Activated CD8-positive, alpha-beta memory T cell treated with anti-CD3 and anti-CD28 coated beads for 36 hours (primary cell): ENCODE data around the gene SPATA33. TPM values are rescaled to one million over a fixed set of nuclear protein-coding genes. Genes with fewer than 3 reads are reported as not detected.
"Not testable (repeated sequence)": the region's sequence is repeated elsewhere in the genome, so short reads cannot be mapped to it uniquely, and the experiment has no call there.

ENCODE experiments used
- CTCF ChIA-PET: fragments of 350-600 bp; sonication (Branson Sonifier 250); formaldehyde crosslinking; loops from one replicate; lab custom pipeline; 2021; ENCODE audit warnings: antibody characterized with exemption; lab: Charles Lee
- POLR2A ChIA-PET: fragments of 350-600 bp; sonication (Branson Sonifier 250); formaldehyde crosslinking; loops from one replicate; lab custom pipeline; 2021; ENCODE audit warnings: antibody characterized with exemption; lab: Charles Lee
- total RNA-seq, 2 experiments: library from RNA; stranded (reverse); gene quantifications; one replicate each; pipeline ENCODE4 v1.2.3, GENCODE V29; 2021

SPATA33 gene
- total RNA-seq, 2 experiments from 2014 or later = 13.7 to 14.4 TPM

DNA sequence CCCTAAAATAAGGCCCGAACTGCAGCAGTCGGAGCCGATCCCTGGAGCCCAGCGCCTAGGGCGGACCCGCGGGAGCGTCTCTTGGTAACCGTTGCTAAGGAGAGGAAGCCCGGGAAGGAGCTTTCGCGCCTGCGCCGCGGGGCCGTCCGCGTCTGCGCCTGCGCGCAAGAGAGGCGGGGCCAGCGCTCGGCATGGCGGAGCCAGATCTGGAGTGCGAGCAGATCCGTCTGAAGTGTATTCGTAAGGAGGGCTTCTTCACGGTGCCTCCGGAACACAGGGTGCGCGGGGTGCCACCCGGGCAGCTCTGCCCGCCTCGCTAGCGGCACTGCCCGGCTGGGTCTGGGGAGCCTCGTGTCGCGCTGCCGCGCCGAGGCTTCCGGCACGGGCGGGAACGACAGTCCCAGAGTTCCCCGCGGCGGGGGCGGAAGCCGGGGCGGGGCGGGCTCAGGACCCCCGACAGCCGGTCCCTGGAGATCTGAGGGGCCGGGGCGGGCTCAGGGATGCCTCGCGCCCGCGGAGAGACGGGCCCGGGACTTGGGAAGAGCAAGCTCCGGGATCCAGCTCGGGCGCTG is 29.0 kb downstream of the SPATA33 start, which contains the start of gene CDK10:
CDK10 (plus strand) TSS at position 170 of the 572 bp plus-strand sequence; CDS start at position 192, 22 bp downstream.
- ChIA-PET CTCF (interaction anchor here (1.0 to 4.1 kb wide), 3 partner anchors 10 to 118 kb away, joined by 3 to 30 read pairs (median 4); partner anchors contain the start of gene SPATA2L), POLR2A (interaction anchor here (0.8 to 1.4 kb wide), 5 partner anchors 9 to 186 kb away, joined by 3 to 10 read pairs (median 3); partner anchors contain the start of gene TCF25)

DNA sequence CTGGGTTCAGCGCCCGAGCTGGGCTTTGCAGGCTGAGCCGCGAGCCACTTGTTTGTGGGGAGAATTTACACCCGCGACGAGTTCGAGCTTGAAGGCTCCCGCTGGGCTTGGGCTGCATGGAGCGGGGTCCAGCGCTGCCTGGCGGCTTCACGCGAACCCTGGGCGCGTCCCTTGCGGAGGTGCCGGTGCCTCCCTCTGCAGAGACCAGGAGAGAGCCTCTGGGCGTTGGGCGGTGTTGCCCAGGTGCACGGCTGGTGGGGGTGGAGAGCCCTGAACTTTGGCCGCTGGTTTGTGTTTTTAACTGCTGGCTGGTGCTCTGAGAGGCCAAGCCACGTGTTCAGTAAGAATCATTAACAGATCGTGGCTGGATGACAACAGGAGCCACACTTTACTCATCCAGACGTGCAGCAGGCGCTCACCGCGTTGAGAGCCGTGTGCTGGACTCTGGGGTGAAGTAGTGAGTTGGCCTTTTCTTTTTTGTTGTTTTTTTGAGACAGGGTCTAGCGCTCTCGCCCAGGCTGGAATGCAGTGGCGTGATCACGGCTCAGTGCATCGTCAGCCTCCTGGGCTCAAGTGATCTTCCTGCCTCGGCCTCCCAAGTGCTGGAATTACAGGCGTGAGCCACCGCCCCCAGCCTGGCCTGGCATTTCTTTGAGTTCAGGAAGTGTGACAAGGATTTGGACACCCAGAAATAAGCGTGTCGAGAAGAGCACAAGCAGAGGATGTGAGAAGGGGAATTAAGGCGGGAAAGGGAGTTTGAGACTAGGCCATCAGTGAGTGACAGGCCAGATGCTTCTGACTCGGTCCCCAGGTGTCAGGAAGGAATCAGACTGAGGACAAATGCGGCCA is 29.7 kb downstream of the SPATA33 start:
- CTCF ChIA-PET = interaction anchor here (1.0 to 4.1 kb wide), 3 partner anchors 9 to 119 kb away, joined by 3 to 30 read pairs (median 4); partner anchors contain the start of gene SPATA2L
- POLR2A ChIA-PET = interaction anchor here (0.8 to 1.4 kb wide), 5 partner anchors 10 to 186 kb away, joined by 3 to 10 read pairs (median 3); partner anchors contain the start of gene TCF25

- CTCF ChIA-PET = interaction anchor here (0.7 to 4.1 kb wide), 2 partner anchors 11 to 31 kb away, joined by 8 to 30 read pairs; partner anchors contain the start of genes CHMP1A, SPATA2L and SPATA33
- POLR2A ChIA-PET = interaction anchor here (0.7 kb wide), 1 partner anchor 185 kb away, joined by 6 read pairs; the partner anchor contains the start of gene TCF25
Measured at GRCh38 chr16:89688395-89688794, 30.8 kb downstream of the SPATA33 start.

DNA sequence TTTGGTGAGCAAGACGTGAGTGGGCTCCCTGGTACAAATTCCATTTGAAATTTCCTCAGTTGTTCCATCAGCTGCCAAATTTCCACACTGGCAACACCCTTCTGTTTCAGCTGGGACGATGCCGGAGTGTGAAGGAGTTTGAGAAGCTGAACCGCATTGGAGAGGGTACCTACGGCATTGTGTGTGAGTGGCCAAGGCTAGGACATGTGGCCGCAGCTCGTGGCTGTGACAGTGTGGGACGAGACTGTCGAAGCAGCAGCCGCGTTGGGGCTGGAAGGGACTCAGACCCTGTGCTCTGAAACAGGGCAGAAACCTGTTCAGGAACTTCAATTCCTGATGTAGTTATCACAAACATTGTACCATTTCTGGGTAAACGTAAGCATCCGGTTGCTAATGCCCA is 31.5 kb downstream of the SPATA33 start:
- POLR2A ChIA-PET = interaction anchor here (0.6 kb wide), 1 partner anchor 184 kb away, joined by 3 read pairs; the partner anchor contains the start of gene TCF25
- CTCF ChIA-PET = interaction anchor here (0.8 to 4.1 kb wide), 2 partner anchors 11 to 24 kb away, joined by 3 to 30 read pairs; partner anchors contain the start of gene SPATA2L

- ChIA-PET POLR2A (interaction anchor here (0.6 kb wide), 1 partner anchor 184 kb away, joined by 3 read pairs; the partner anchor contains the start of gene TCF25), CTCF (interaction anchor here (0.8 to 4.1 kb wide), 2 partner anchors 10 to 23 kb away, joined by 3 to 30 read pairs; partner anchors contain the start of gene SPATA2L)
Measured at GRCh38 chr16:89689621-89690020, 32.0 kb downstream of the SPATA33 start.

DNA sequence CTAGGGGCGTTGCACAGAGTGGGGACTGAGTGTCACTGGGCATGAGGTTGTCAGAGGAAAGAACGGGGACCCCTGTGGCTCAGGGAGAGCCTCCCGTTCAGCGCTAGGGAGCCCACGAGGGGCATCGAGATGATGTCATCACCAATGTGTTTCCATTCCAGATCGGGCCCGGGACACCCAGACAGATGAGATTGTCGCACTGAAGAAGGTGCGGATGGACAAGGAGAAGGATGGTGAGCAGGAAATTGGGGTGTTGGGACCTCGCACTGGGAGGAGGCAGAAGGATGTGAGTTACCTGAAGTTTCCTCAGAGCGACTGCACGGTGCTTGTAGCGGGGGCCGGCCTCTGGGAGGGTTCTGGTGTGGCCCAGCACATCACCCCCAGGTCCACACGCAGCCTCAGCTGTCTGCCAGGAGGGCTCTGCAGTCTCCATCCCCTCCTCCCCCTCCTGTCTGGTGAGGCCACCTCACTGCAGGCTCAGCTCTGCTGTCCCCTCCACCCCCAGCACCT is 32.8 kb downstream of the SPATA33 start:
- CTCF ChIA-PET = no interaction called here
- POLR2A ChIA-PET = no interaction called here

DNA sequence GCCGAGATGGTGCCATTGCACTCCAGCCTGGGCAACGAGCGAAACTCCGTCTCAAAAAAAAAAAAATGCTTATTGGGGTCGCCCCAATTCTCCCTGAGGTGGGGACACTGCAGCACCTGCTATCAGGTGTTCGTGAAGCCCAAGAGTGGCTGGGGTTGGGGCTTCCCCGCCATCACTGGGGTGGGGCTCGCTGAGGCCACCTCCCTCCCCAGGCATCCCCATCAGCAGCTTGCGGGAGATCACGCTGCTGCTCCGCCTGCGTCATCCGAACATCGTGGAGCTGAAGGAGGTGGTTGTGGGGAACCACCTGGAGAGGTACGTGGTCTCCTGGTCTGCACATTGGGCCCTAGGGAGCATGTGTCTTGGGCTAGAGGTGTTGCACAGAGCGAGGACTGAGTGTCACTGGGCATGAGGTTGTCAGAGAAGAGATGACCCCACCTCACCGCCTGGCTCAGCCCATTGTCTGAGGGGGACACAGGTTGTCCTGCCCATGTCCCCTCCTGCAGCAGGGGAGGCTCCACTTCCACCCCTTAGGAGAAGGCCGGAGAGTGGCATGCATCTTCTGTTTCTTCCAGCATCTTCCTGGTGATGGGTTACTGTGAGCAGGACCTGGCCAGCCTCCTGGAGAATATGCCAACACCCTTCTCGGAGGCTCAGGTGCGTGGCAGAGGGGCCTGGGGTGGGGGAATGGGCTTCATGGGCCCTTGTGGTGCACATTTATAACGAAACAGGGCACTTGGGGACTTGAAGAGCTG is 33.8 kb downstream of the SPATA33 start:
- ChIA-PET CTCF (no interaction called here), POLR2A (no interaction called here)

- CTCF ChIA-PET = no interaction called here
- POLR2A ChIA-PET = interaction anchor here (0.7 kb wide), 1 partner anchor 89 kb away, joined by 3 read pairs; no protein-coding TSS in a partner anchor
Measured at GRCh38 chr16:89691986-89692569, 34.4 kb downstream of the SPATA33 start.

DNA sequence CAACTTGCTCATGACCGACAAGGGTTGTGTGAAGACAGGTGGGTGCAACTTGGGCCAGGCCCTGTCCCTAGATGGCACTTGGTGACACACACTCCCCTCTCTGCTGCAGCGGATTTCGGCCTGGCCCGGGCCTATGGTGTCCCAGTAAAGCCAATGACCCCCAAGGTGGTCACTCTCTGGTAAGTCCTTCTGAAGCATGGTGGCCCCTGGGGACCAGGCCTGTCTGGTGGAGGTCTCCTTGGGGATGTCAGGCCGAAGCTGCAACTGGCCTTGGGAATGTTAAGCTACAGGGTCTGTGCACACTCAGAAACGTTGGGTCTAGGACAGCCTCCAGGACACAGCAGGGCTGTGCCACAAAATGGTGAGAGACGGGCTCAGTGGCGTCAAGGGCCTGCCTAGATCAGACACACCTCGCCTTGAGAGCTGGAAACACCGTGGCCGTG is 35.7 kb downstream of the SPATA33 start:
- ChIA-PET POLR2A (no interaction called here), CTCF (interaction anchor here (0.6 kb wide), 1 partner anchor 21 kb away, joined by 3 read pairs; no protein-coding TSS in a partner anchor)

DNA sequence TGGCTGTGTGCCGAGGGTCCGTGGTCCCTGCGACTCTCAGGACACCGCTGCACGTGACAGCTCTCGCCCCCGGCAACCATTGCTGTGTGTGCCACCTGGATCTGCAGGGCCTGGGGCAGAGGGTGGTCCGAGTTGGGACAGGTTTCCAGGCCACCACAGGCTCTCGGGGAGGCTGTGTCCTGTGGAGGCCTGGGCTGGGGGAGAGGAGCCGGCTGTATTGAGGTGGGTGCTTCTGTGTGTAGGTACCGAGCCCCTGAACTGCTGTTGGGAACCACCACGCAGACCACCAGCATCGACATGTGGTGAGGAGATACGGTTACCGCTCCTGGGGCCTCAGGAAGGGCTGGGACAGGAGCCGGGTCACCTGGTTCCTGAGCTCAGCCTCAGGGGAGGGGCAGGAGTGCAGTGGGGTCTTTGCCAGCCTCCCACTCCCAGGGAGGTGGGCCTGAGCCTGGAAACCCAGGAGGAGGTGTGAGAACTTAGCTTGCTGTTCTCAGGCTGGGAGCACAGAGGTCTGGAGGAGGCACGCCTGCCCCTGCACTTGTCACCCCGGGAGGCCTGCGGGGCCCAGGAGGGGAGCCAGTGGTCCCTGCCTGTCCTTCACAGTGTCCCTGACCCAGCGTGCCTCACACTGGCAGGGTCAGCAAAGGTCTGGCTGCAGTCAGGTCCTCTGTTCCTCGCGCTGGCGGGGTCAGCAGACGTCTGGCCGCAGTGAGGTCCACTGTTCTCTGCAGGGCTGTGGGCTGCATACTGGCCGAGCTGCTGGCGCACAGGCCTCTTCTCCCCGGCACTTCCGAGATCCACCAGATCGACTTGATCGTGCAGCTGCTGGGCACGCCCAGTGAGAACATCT is 36.5 kb downstream of the SPATA33 start:
- POLR2A ChIA-PET = interaction anchor here (0.6 kb wide), 1 partner anchor 23 kb away, joined by 3 read pairs; no protein-coding TSS in a partner anchor
- CTCF ChIA-PET = no interaction called here

GRCh38 chr16:89694784-89695085 is 37.1 kb downstream of the SPATA33 start:
- CTCF ChIA-PET, POLR2A ChIA-PET: not testable (repeated sequence)

DNA sequence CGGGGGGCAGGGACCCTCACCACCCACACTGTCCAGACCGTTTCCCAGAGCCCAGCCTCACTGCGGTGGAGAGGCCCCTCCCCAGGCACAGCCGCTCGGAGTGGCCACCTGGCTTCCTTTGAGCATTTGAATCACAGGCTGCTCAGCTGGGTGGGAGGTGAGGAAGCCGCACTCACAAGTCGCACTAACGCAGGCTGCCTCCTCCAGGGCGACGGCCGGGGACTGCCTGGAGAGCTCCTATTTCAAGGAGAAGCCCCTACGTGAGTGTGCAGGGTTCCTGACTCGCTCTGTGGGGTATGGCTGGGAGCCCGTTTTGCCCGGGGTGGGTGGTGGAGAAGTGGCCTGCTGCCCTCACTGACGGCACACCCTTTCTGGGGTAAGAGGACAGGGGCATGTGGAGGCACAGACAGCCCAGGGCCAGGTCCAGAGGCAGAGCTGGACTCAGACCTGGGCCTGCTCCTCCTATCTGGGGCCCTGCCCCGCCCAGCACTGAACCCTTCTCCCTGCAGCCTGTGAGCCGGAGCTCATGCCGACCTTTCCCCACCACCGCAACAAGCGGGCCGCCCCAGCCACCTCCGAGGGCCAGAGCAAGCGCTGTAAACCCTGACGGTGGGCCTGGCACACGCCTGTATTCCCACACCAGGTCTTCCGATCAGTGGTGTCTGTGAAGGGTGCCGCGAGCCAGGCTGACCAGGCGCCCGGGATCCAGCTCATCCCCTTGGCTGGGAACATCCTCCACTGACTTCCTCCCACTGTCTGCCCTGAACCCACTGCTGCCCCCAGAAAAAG is 37.6 kb downstream of the SPATA33 start:
- ChIA-PET CTCF (no interaction called here), POLR2A (no interaction called here)

DNA sequence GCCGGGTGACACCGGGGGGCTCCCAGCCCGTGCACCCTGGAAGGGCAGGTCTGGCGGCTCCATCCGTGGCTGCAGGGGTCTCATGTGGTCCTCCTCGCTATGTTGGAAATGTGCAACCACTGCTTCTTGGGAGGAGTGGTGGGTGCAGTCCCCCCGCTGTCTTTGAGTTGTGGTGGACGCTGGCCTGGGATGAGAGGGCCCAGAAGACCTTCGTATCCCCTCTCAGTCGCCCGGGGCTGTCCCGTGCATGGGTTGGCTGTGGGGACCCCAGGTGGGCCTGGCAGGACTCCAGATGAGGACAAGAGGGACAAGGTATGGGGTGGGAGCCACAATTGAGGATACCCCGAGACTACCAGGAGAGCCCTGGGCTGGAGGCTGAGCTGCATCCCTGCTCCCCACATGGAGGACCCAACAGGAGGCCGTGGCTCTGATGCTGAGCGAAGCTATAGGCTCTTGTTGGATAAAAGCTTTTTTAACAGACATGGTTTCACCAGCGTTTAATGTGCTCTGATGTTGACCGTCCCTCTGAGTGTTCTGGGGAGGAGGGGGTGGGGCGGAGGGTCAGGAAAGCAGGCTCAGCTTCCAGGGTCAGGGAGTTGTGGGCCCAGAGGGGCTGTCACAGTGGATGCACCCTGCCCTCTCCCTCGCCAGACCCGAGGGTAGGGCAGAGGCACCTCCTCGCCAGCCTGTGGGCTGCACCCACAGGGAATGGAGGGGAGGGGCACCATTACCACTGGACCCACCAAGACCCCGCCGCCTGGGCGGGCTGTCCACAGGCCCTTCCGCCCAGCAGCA is 38.4 kb downstream of the SPATA33 start:
- ChIA-PET POLR2A (no interaction called here), CTCF (interaction anchor here (1.3 kb wide), 1 partner anchor 9 kb away, joined by 4 read pairs; the partner anchor contains the start of gene CDK10)

GRCh38 chr16:89696670-89697128 is 39.1 kb downstream of the SPATA33 start:
- POLR2A ChIA-PET = interaction anchor here (0.9 kb wide), 1 partner anchor 10 kb away, joined by 3 read pairs; the partner anchor contains the start of gene CDK10
- CTCF ChIA-PET = interaction anchor here (1.3 kb wide), 1 partner anchor 10 kb away, joined by 4 read pairs; the partner anchor contains the start of gene CDK10

GRCh38 chr16:89697161-89697615 is 39.6 kb downstream of the SPATA33 start:
- ChIA-PET POLR2A (interaction anchor here (0.9 kb wide), 1 partner anchor 10 kb away, joined by 3 read pairs; the partner anchor contains the start of gene CDK10), CTCF (interaction anchor here (0.9 to 1.3 kb wide), 2 partner anchors 10 to 164 kb away, joined by 3 to 4 read pairs; partner anchors contain the start of gene CDK10)
